HG02759 (cell line): ENCODE results near the gene PCBP3.

Experiments used
- ATAC-seq: cut with Tn5 transposase; IDR thresholded peaks from one replicate; pipeline ENCODE4 v1.9.1; 2021; ENCODE audit warnings: mild to moderate bottlenecking, moderate library complexity; ENCODE audit not compliant: unreplicated experiment

PCBP3 gene

GRCh38 chr21:45747802-45748445 is 104.4 kb downstream of the PCBP3 start:
- no peak for ATAC-seq

GRCh38 chr21:45748593-45748992 is 105.1 kb downstream of the PCBP3 start:
- no peak for ATAC-seq

- ATAC-seq = no peak
Observed at GRCh38 chr21:45749974-45750373, 106.4 kb downstream of the PCBP3 start.

- ATAC-seq = no peak
Observed at GRCh38 chr21:45750936-45751335, 107.4 kb downstream of the PCBP3 start.

GRCh38 chr21:45753445-45753844 is 109.9 kb downstream of the PCBP3 start:
- ATAC-seq = no peak

GRCh38 chr21:45756029-45756428 is 112.5 kb downstream of the PCBP3 start:
- ATAC-seq = no peak

GRCh38 chr21:45756669-45757068 is 113.1 kb downstream of the PCBP3 start:
- ATAC-seq = no peak

GRCh38 chr21:45761704-45762103 is 118.2 kb downstream of the PCBP3 start:
- ATAC-seq = no peak

- ATAC-seq = no peak
Observed at GRCh38 chr21:45763074-45763473, 119.5 kb downstream of the PCBP3 start.

- ATAC-seq = no peak
Observed at GRCh38 chr21:45763506-45763905, 120.0 kb downstream of the PCBP3 start.

GRCh38 chr21:45764792-45765191 is 121.3 kb downstream of the PCBP3 start:
- ATAC-seq = no peak

- ATAC-seq = no peak
Observed at GRCh38 chr21:45765375-45765774, 121.8 kb downstream of the PCBP3 start.

GRCh38 chr21:45766055-45766454 is 122.5 kb downstream of the PCBP3 start:
- ATAC-seq = no peak

GRCh38 chr21:45766501-45766900 is 123.0 kb downstream of the PCBP3 start:
- no peak for ATAC-seq

- no peak for ATAC-seq
Observed at GRCh38 chr21:45767071-45768006, 123.8 kb downstream of the PCBP3 start.

GRCh38 chr21:45768011-45768739 is 124.7 kb downstream of the PCBP3 start:
- ATAC-seq = no peak

- no peak for ATAC-seq
Observed at GRCh38 chr21:45768740-45769048, 125.2 kb downstream of the PCBP3 start.

- no peak for ATAC-seq
Observed at GRCh38 chr21:45769294-45769693, 125.8 kb downstream of the PCBP3 start.

- no peak for ATAC-seq
Observed at GRCh38 chr21:45769896-45770295, 126.4 kb downstream of the PCBP3 start.

- ATAC-seq = no peak
Observed at GRCh38 chr21:45772180-45772579, 128.7 kb downstream of the PCBP3 start.

GRCh38 chr21:45774291-45774690 is 130.8 kb downstream of the PCBP3 start:
- no peak for ATAC-seq

- ATAC-seq = no peak
Observed at GRCh38 chr21:45776971-45777370, 133.4 kb downstream of the PCBP3 start.
